Loucy (cell line): Measurements from ENCODE around the gene NUB1.

Experiments
- H2AFZ ChIP-seq: fragments of 200-600 bp; sonication (generic); 2 replicates; pipeline ENCODE4 v1.6.0; 2016; ENCODE audit warnings: antibody characterized with exemption, mild to moderate bottlenecking, low read length, moderate library complexity
- H3F3A ChIP-seq: fragments of 200-600 bp; 2 replicates; pipeline ENCODE4 v1.6.0; 2016; ENCODE audit warnings: antibody characterized with exemption, low read depth, mild to moderate bottlenecking
- H3K27me3 ChIP-seq: fragments of 200-600 bp; sonication (generic); 2 replicates; pipeline ENCODE4 v1.6.1; 2014; ENCODE audit warnings: low read length, mild to moderate bottlenecking; ENCODE audit not compliant: insufficient read depth, poor library complexity, severe bottlenecking
- H3K36me3 ChIP-seq: fragments of 200-600 bp; sonication (generic); 2 replicates; pipeline ENCODE4 v1.6.1; 2016; ENCODE audit warnings: low read length; ENCODE audit not compliant: insufficient read depth
- H3K4me1 ChIP-seq: fragments of 200-600 bp; sonication (generic); 2 replicates; pipeline ENCODE4 v1.5.1; 2014; ENCODE audit warnings: low read length, mild to moderate bottlenecking; ENCODE audit not compliant: insufficient read depth, poor library complexity, severe bottlenecking
- H3K4me2 ChIP-seq: fragments of 200-600 bp; sonication (generic); 2 replicates; pipeline ENCODE4 v1.6.0; 2014; ENCODE audit warnings: antibody characterized with exemption, low read length, low read depth, mild to moderate bottlenecking; ENCODE audit not compliant: poor library complexity, severe bottlenecking
- H3K4me3 ChIP-seq: fragments of 200-600 bp; sonication (generic); 2 replicates; pipeline ENCODE4 v1.5.1; 2014; ENCODE audit warnings: low read length, mild to moderate bottlenecking, mixed read lengths; ENCODE audit not compliant: poor library complexity, severe bottlenecking
- H3K79me2 ChIP-seq: fragments of 200-600 bp; sonication (generic); 2 replicates; pipeline ENCODE4 v1.6.1; 2014; ENCODE audit warnings: low read length; ENCODE audit not compliant: insufficient read depth
- H3K9ac ChIP-seq: fragments of 200-600 bp; sonication (generic); 2 replicates; pipeline ENCODE4 v1.6.0; 2014; ENCODE audit warnings: mild to moderate bottlenecking, low read depth, low read length, moderate library complexity; ENCODE audit not compliant: poor library complexity, severe bottlenecking
- H3K9me2 ChIP-seq: fragments of 200-600 bp; sonication (generic); replicated peaks from 2 replicates; pipeline ENCODE4 v1.6.1; 2016; ENCODE audit warnings: low read depth, low read length, mixed read lengths
- H3K9me3 ChIP-seq: fragments of 200-600 bp; sonication (generic); 2 replicates; pipeline ENCODE4 v1.6.1; 2014; ENCODE audit warnings: mild to moderate bottlenecking, antibody characterized with exemption, low read length, low read depth; ENCODE audit not compliant: insufficient read depth
- H4K20me1 ChIP-seq: fragments of 200-600 bp; sonication (generic); 2 replicates; pipeline ENCODE4 v1.6.0; 2014; ENCODE audit warnings: antibody characterized with exemption, low read length, mild to moderate bottlenecking; ENCODE audit not compliant: insufficient read depth, poor library complexity, severe bottlenecking
- CTCF ChIP-seq: fragments of 200-600 bp; sonication (generic); conservative IDR thresholded peaks from 2 replicates; pipeline ENCODE4 v1.5.1; 2014; ENCODE audit warnings: mild to moderate bottlenecking, antibody characterized with exemption, low read length
- EZH2phosphoT487 ChIP-seq: fragments of 200-600 bp; IDR thresholded peaks from 2 replicates; pipeline ENCODE4 v1.6.1; 2018; ENCODE audit warnings: antibody characterized with exemption, mild to moderate bottlenecking, moderate library complexity, borderline replicate concordance

The NUB1 gene

GRCh38 chr7:151411551-151411950 is 69.9 kb downstream of the NUB1 start:
- Histone ChIP-seq H3K4me1 (no peaks in the 10 kb centered on the region), H2AFZ (no peak overlapping the region), H3K27me3 (no peaks in the 10 kb centered on the region), H3K4me2 (no peak overlapping the region), H3K36me3 (no peaks in the 10 kb centered on the region), H3K79me2 (no peaks in the 10 kb centered on the region), H3K4me3 (no peak overlapping the region), H3F3A (no peaks in the 10 kb centered on the region), H3K9ac (no peak overlapping the region), H3K9me2 (no peaks in the 10 kb centered on the region), H3K9me3 (no peaks in the 10 kb centered on the region), H4K20me1 (no peaks in the 10 kb centered on the region)
- TF ChIP-seq CTCF (no peak), EZH2phosphoT487 (no peak)

GRCh38 chr7:151412318-151412717 is 70.7 kb downstream of the NUB1 start:
- H3K9me2 ChIP-seq: no peaks in the 10 kb centered on the region
- H3K4me3 ChIP-seq: no peak overlapping the region
- H3K4me1 ChIP-seq: no peaks in the 10 kb centered on the region
- TF ChIP-seq CTCF: no peak
- no peak for TF ChIP-seq EZH2phosphoT487
- no peaks in the 10 kb centered on the region for H3K27me3 ChIP-seq
- no peak overlapping the region for H3K4me2 ChIP-seq
- no peak overlapping the region for H3K9ac ChIP-seq
- H3K79me2 ChIP-seq: no peaks in the 10 kb centered on the region
- H3F3A ChIP-seq: no peaks in the 10 kb centered on the region
- H4K20me1 ChIP-seq: no peaks in the 10 kb centered on the region
- no peaks in the 10 kb centered on the region for H3K9me3 ChIP-seq
- H2AFZ ChIP-seq: no peak overlapping the region
- H3K36me3 ChIP-seq: no peaks in the 10 kb centered on the region

GRCh38 chr7:151413241-151413640 is 71.6 kb downstream of the NUB1 start:
- Histone ChIP-seq H3K4me2 (no peak overlapping the region), H3K4me1 (no peaks in the 10 kb centered on the region), H3K9ac (no peak overlapping the region), H3K9me3 (no peaks in the 10 kb centered on the region), H3F3A (no peaks in the 10 kb centered on the region), H3K79me2 (no peaks in the 10 kb centered on the region), H4K20me1 (no peaks in the 10 kb centered on the region), H3K9me2 (no peaks in the 10 kb centered on the region), H3K4me3 (no peak overlapping the region), H3K36me3 (no peaks in the 10 kb centered on the region), H3K27me3 (no peaks in the 10 kb centered on the region), H2AFZ (no peak overlapping the region)
- TF ChIP-seq CTCF: no peak
- TF ChIP-seq EZH2phosphoT487: no peak
